Astrocyte (in vitro differentiated cells and primary cell): Measurements from ENCODE around the gene PCBP3.

Experiments used
- EZH2 ChIP-seq: IDR thresholded peaks from 2 replicates; pipeline ENCODE4 v1.6.1; 2012; ENCODE audit warnings: mild to moderate bottlenecking, low read length, inconsistent platforms; ENCODE audit not compliant: insufficient read depth
- TF ChIP-seq, protein P1 (sequence below): IDR thresholded peaks from 2 replicates; pipeline ENCODE4 v1.5.1; 2011; ENCODE audit warnings: low read depth, mild to moderate bottlenecking, inconsistent platforms, low read length, moderate library complexity; ENCODE audit not compliant: insufficient read depth

DNA sequence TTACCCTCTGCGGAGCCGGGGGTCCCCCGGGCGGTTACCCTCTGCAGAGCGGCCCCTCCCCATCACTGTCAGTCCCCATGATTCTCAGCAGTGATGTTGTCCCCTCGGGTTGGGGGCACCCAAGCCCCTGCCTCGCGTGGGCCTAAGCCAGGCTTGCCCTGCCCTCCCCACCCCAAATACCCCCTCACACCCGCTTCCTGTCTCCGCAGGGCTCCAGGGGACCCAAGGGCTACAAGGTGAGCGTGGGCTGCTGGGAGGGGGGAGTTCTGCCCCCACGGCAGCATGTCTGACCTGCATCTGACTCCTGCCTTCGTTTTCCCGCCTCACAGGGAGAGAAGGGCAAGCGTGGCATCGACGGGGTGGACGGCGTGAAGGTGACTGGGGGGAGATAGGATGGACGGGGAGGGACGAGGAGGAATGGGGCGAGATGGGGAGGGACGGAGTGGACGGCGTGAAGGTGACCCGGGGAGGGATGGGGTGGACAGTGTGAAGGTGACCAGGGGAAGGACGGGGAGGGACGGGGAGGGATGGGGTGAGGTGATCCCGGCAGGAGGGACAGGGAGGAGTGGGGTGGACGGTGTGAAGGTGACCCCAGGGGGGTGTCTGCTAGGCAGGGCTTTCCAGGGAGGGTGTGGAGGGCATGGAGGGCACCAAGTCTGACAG lies 346.7 kb downstream of the PCBP3 start:
- TF ChIP-seq EZH2 = no peak
- TF ChIP-seq, protein P1, sequence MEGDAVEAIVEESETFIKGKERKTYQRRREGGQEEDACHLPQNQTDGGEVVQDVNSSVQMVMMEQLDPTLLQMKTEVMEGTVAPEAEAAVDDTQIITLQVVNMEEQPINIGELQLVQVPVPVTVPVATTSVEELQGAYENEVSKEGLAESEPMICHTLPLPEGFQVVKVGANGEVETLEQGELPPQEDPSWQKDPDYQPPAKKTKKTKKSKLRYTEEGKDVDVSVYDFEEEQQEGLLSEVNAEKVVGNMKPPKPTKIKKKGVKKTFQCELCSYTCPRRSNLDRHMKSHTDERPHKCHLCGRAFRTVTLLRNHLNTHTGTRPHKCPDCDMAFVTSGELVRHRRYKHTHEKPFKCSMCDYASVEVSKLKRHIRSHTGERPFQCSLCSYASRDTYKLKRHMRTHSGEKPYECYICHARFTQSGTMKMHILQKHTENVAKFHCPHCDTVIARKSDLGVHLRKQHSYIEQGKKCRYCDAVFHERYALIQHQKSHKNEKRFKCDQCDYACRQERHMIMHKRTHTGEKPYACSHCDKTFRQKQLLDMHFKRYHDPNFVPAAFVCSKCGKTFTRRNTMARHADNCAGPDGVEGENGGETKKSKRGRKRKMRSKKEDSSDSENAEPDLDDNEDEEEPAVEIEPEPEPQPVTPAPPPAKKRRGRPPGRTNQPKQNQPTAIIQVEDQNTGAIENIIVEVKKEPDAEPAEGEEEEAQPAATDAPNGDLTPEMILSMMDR = no peak
